B cell (primary cell): ENCODE measurements around the gene BTLA. TPM values are rescaled to one million over a fixed set of nuclear protein-coding genes. Genes with fewer than 3 reads are reported as not detected.
"Not testable (repeated sequence)": the region's sequence is repeated elsewhere in the genome, so short reads cannot be mapped to it uniquely, and the experiment has no call there.

Experiments
- ATAC-seq: fragments of 200-7000 bp; cut with Tn5 transposase; one replicate; pipeline ENCODE4 v1.10.0; 2021; ENCODE audit warnings: low read depth, mild to moderate bottlenecking, moderate number of reproducible peaks, moderate library complexity
- CTCF ChIA-PET: fragments of 350-600 bp; sonication (Branson Sonifier 250); formaldehyde crosslinking; loops from one replicate; lab custom pipeline; 2021; ENCODE audit warnings: antibody characterized with exemption, inconsistent platforms; lab: Charles Lee
- POLR2A ChIA-PET: fragments of 350-600 bp; sonication (Branson Sonifier 250); formaldehyde crosslinking; loops from one replicate; lab custom pipeline; 2021; ENCODE audit warnings: antibody characterized with exemption; lab: Charles Lee
- DNase-seq: peaks from one replicate; pipeline ENCODE4 v3.0.0; 2013
- H2AFZ ChIP-seq: 2 replicates; pipeline ENCODE4 v1.6.1; 2012; ENCODE audit warnings: mild to moderate bottlenecking, low read depth, low read length; ENCODE audit not compliant: insufficient read depth, poor library complexity, severe bottlenecking
- H3K27ac ChIP-seq, 2 donors: 1 replicate in 1 of 2; 2 replicates in 1 of 2; pipeline ENCODE4 v1.5.1; 2012 to 2013; ENCODE audit warnings: low read length in 2 of 2, mild to moderate bottlenecking in 2 of 2, moderate library complexity in 1 of 2
- H3K27me3 ChIP-seq, 4 experiments: fragments of 200-600 bp in 1 of 4; sonication (generic) in 1 of 4; replicated peaks in 1 of 4; 1 replicate in 2 of 4; 2 replicates in 2 of 4; pipeline versions ENCODE4 v1.6.1 to v1.7.0; 2013 to 2016; ENCODE audit warnings: low read length in 3 of 4, mild to moderate bottlenecking in 2 of 4, mixed read lengths in 1 of 4, moderate library complexity in 1 of 4; ENCODE audit not compliant: insufficient read depth in 4 of 4, control insufficient read depth in 3 of 4; ENCODE audit errors: control extremely low read depth in 1 of 4
- H3K36me3 ChIP-seq, 2 experiments: replicated peaks in 1 of 2; 1 replicate in 1 of 2; 2 replicates in 1 of 2; pipeline versions ENCODE4 v1.6.1 to v1.7.1; 2013; ENCODE audit warnings: low read length in 1 of 2; ENCODE audit not compliant: insufficient read depth in 2 of 2, control insufficient read depth in 1 of 2; ENCODE audit errors: control extremely low read depth in 1 of 2, extremely low read depth in 1 of 2
- H3K4me1 ChIP-seq, 2 donors: fragments of 200-600 bp in 1 of 2; sonication (generic) in 1 of 2; 1 replicate in 1 of 2; 2 replicates in 1 of 2; pipeline versions ENCODE4 v1.5.1 to v1.6.1; 2013 to 2017; ENCODE audit warnings: low read length in 2 of 2; ENCODE audit not compliant: control insufficient read depth in 2 of 2, insufficient read depth in 2 of 2
- H3K4me2 ChIP-seq: replicated peaks from 2 replicates; pipeline ENCODE3; 2012; ENCODE audit warnings: mild to moderate bottlenecking, low read depth, low read length; ENCODE audit not compliant: poor library complexity, severe bottlenecking
- H3K4me3 ChIP-seq, 5 experiments: fragments of 200-600 bp in 1 of 5; sonication (generic) in 1 of 5; 1 replicate in 3 of 5; 2 replicates in 2 of 5; pipeline versions ENCODE4 v1.5.1 to v1.7.0; 2011 to 2016; ENCODE audit warnings: low read length in 4 of 5, mild to moderate bottlenecking in 4 of 5, low read depth in 2 of 5, control low read depth in 1 of 5, moderate library complexity in 1 of 5; ENCODE audit not compliant: insufficient read depth in 1 of 5; ENCODE audit errors: control extremely low read depth in 1 of 5, extremely low read depth in 1 of 5
- H3K79me2 ChIP-seq: fragments of 200-600 bp; sonication (generic); one replicate; pipeline ENCODE4 v1.6.0; 2016; ENCODE audit warnings: low read length; ENCODE audit not compliant: control insufficient read depth, insufficient read depth
- H3K9ac ChIP-seq: fragments of 200-600 bp; sonication (generic); 2 replicates; pipeline ENCODE4 v1.6.1; 2017; ENCODE audit warnings: mild to moderate bottlenecking, low read length, moderate library complexity
- H3K9me3 ChIP-seq, 3 donors: one replicate each; pipeline versions ENCODE4 v1.6.1 to v1.7.1; 2013; ENCODE audit warnings: low read length in 2 of 3; ENCODE audit not compliant: control insufficient read depth in 2 of 3, insufficient read depth in 1 of 3; ENCODE audit errors: control extremely low read depth in 1 of 3
- H4K20me1 ChIP-seq: 2 replicates; pipeline ENCODE4 v1.6.0; 2012; ENCODE audit warnings: mild to moderate bottlenecking, low read length; ENCODE audit not compliant: insufficient read depth, control insufficient read depth, poor library complexity, severe bottlenecking
- H3K27ac Mint-ChIP-seq: one replicate; pipeline ENCODE4 v1.8.0; 2021; ENCODE audit warnings: mixed read lengths
- H3K27me3 Mint-ChIP-seq: one replicate; pipeline ENCODE4 v1.8.0; 2021; ENCODE audit warnings: mixed read lengths
- H3K4me1 Mint-ChIP-seq: one replicate; pipeline ENCODE4 v1.8.0; 2021; ENCODE audit warnings: mixed read lengths
- H3K4me3 Mint-ChIP-seq: one replicate; pipeline ENCODE4 v1.8.0; 2021; ENCODE audit warnings: mixed read lengths
- H3K9me3 Mint-ChIP-seq: one replicate; pipeline ENCODE4 v1.8.0; 2022; ENCODE audit warnings: mixed read lengths; ENCODE audit not compliant: insufficient read depth
- EZH2 ChIP-seq: IDR thresholded peaks from 2 replicates; pipeline ENCODE4 v1.6.1; 2012; ENCODE audit warnings: borderline replicate concordance, low read depth, mild to moderate bottlenecking, moderate library complexity, low read length; ENCODE audit not compliant: insufficient read depth, poor library complexity, severe bottlenecking
- WGBS: methylation state at CpG from one replicate; pipeline ENCODE4 v1.1.5; 2013; ENCODE audit warnings: missing lambda C conversion rate; ENCODE audit not compliant: insufficient coverage; 5-methylcytosine and 5-hydroxymethylcytosine counted together
- intact Hi-C: fragments of 100-400 bp; cut with micrococcal nuclease; formaldehyde crosslinking; loops from one replicate; pipeline ENCODE4 v1.10.0; 2022
- polyA plus RNA-seq: library from polyadenylated mRNA; depleted of rRNA; stranded (reverse); fragments of >200 nt; gene quantifications from 2 replicates; pipeline ENCODE4 v1.2.3, GENCODE V29; 2012
- total RNA-seq, 2 donors: library from RNA; stranded (reverse); fragments of 120-200 nt in 1 of 2; gene quantifications; 1 replicate in 1 of 2; 2 replicates in 1 of 2; pipeline versions ENCODE4 v1.2.3 to v1.2.4, GENCODE V29; 2013 to 2022
- TF ChIP-seq, protein P1 (sequence below): fragments of 200-600 bp; IDR thresholded peaks from one replicate; pipeline ENCODE4 v1.8.0; 2022; ENCODE audit warnings: antibody characterized with exemption, mild to moderate bottlenecking

BTLA gene
- total and polyA plus RNA-seq, 2 donors (not counting 1 experiment from before 2014, with no cell fraction given), result 75.7 to 101 TPM

DNA sequence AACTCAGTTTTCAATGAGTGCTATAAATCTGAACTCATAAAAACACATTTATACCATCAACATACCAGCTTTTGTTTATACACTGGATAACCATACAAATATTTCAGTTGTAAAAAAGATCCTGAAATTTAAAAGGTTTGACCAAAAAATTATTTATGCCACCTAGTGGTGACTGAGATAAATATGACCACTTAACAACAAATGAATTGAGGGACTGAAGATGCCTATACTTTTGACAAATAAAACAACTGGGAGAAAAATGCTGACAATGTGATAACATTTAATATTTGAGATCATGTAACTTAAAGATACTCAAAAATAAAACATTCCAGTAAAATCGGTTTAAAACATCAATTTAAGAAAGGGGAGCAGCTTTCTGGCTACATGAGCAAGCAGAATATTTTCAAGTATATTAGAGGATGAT is 32.1 kb upstream of the BTLA start:
- Histone ChIP-seq H3K4me2 (no peak overlapping the region), H3K79me2 (no peaks in the 10 kb centered on the region), H3K9me3 (no peaks in the 10 kb centered on the region), H3K27ac (peak overlapping the region in 1 of 2 donors; percentile 18), H3K9ac (no peak overlapping the region), H2AFZ (no peak overlapping the region), H3K27me3 (no peaks in the 10 kb centered on the region), H4K20me1 (no peaks in the 10 kb centered on the region), H3K4me1 (no peaks in the 10 kb centered on the region), H3K4me3 (no peak overlapping the region), H3K36me3 (peaks cover 17 to 55% of the 10 kb centered on the region in 2 experiments)
- no CpG with 5 or more reads among the region's 1 CpG for WGBS
- Mint-ChIP-seq H3K4me1 (peaks cover 5% of the 10 kb centered on the region), H3K27ac (peak overlapping the region; percentile 22), H3K4me3 (no peak overlapping the region), H3K27me3 (no peaks in the 10 kb centered on the region), H3K9me3 (no peaks in the 10 kb centered on the region)
- ATAC-seq (no peak), DNase-seq (peak; percentile 57)
- intact Hi-C loops, result loop anchor here (1.0 kb wide), 4 partner anchors 204 to 420 kb away; no protein-coding TSS in a partner anchor
- no peak for TF ChIP-seq EZH2
- TF ChIP-seq, protein P1, sequence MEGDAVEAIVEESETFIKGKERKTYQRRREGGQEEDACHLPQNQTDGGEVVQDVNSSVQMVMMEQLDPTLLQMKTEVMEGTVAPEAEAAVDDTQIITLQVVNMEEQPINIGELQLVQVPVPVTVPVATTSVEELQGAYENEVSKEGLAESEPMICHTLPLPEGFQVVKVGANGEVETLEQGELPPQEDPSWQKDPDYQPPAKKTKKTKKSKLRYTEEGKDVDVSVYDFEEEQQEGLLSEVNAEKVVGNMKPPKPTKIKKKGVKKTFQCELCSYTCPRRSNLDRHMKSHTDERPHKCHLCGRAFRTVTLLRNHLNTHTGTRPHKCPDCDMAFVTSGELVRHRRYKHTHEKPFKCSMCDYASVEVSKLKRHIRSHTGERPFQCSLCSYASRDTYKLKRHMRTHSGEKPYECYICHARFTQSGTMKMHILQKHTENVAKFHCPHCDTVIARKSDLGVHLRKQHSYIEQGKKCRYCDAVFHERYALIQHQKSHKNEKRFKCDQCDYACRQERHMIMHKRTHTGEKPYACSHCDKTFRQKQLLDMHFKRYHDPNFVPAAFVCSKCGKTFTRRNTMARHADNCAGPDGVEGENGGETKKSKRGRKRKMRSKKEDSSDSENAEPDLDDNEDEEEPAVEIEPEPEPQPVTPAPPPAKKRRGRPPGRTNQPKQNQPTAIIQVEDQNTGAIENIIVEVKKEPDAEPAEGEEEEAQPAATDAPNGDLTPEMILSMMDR, result peak; percentile 82
- ChIA-PET CTCF (interaction anchor here (0.7 to 4.7 kb wide), 25 partner anchors 9 to 431 kb away, joined by 3 to 85 read pairs (median 4); partner anchors contain the start of genes CD200 and SLC9C1), POLR2A (no interaction called here)

DNA sequence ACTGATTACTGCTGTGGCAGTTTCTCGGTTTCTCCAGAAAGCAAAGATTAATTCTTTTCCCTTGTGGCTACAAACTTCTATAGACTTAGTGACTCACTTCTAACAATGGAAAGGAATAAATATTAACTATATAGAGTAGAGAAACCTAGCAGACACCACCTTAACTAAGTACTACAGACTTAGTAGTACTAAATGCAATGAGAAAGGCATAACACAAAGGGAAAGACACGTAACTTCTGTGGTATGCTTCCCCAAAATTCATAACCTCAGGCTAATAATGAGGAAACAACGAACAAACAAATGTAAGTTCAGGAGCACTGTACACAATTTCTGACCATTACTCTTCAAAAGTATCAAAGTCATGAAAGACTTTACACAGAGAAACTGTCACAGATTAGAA is 31.3 kb upstream of the BTLA start:
- Histone ChIP-seq H3K9me3 (no peaks in the 10 kb centered on the region), H3K4me3 (no peak overlapping the region), H3K4me1 (no peaks in the 10 kb centered on the region), H3K27ac (no peak overlapping the region), H3K4me2 (no peak overlapping the region), H3K79me2 (no peaks in the 10 kb centered on the region), H3K9ac (no peak overlapping the region), H3K36me3 (peaks cover 15 to 51% of the 10 kb centered on the region in 2 experiments), H2AFZ (no peak overlapping the region), H4K20me1 (no peaks in the 10 kb centered on the region), H3K27me3 (no peaks in the 10 kb centered on the region)
- TF ChIP-seq, protein P1, result no peak
- TF ChIP-seq EZH2, result no peak
- Mint-ChIP-seq H3K27ac (no peak overlapping the region), H3K9me3 (no peaks in the 10 kb centered on the region), H3K27me3 (no peaks in the 10 kb centered on the region), H3K4me1 (peaks cover 5% of the 10 kb centered on the region), H3K4me3 (no peak overlapping the region)
- ATAC-seq, result no peak
- intact Hi-C loops, result no loop called here
- DNase-seq, result no peak
- ChIA-PET CTCF (interaction anchor here (0.7 to 4.7 kb wide), 22 partner anchors 10 to 430 kb away, joined by 3 to 85 read pairs (median 5); partner anchors contain the start of genes CD200 and SLC9C1), POLR2A (no interaction called here)
- no CpG with 5 or more reads among the region's 3 CpGs for WGBS

DNA sequence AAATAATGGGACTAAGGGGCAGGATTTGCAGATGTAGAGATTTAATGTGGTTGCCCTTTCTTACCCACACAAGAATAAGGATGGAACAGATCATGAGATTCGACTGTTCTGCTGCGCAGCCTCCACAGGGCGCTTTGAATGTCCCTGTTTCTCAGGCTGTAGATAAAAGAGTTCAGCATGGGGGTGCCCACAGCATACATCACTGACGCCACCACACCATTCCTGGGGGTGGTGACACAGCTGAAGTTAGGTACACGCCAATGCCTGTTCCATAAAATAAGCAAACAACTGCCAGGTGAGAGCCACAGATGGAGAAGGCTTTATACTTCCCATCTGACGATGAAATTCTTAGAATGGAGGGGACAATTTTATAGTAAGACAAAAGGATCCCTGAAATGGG is 24.9 kb upstream of the BTLA start:
- CTCF ChIA-PET, H3K4me1 Mint-ChIP-seq, H3K27me3 Mint-ChIP-seq, H3K27me3 ChIP-seq, H4K20me1 ChIP-seq, H3K4me3 Mint-ChIP-seq, intact Hi-C loops, H3K27ac ChIP-seq, H3K9me3 Mint-ChIP-seq, H3K79me2 ChIP-seq, H3K27ac Mint-ChIP-seq, H3K9ac ChIP-seq, H3K4me1 ChIP-seq, H3K4me3 ChIP-seq, DNase-seq, H2AFZ ChIP-seq, H3K4me2 ChIP-seq, ATAC-seq, POLR2A ChIA-PET, H3K9me3 ChIP-seq: not testable (repeated sequence)
- WGBS, result 100% methylated on average over 3 of the region's 6 CpGs
- H3K36me3 ChIP-seq, result peaks cover 2 to 18% of the 10 kb centered on the region in 2 experiments
